Mucosa of descending colon (tissue), 3 donors: Measurements from ENCODE around the gene FBXL22. TPM values are rescaled to one million over a fixed set of nuclear protein-coding genes. Genes with fewer than 3 reads are reported as not detected.

Experiments used
- ATAC-seq: fragments of 200-7000 bp; cut with Tn5 transposase; one replicate; pipeline ENCODE4 v1.9.1; 2020; ENCODE audit warnings: mild to moderate bottlenecking, moderate library complexity
- DNase-seq, 3 donors: peaks; one replicate each; pipeline ENCODE4 v3.0.0-alpha.2; 2020
- H3K36me3 ChIP-seq: fragments of 200-600 bp; one replicate; pipeline ENCODE4 v1.8.0; 2021; ENCODE audit warnings: low read depth, mild to moderate bottlenecking
- H3K4me1 ChIP-seq: fragments of 200-600 bp; one replicate; pipeline ENCODE4 v1.8.0; 2021; ENCODE audit warnings: low read depth, mild to moderate bottlenecking
- H3K4me3 ChIP-seq: fragments of 200-600 bp; one replicate; pipeline ENCODE4 v1.8.0; 2021; ENCODE audit warnings: mild to moderate bottlenecking
- H3K9me3 ChIP-seq: fragments of 200-600 bp; one replicate; pipeline ENCODE4 v1.8.0; 2021; ENCODE audit warnings: mild to moderate bottlenecking
- intact Hi-C, 2 donors: fragments of 100-400 bp; cut with DNase I in 1 of 2; cut with micrococcal nuclease in 1 of 2; formaldehyde crosslinking; loops; one replicate each; pipeline versions ENCODE4 v1.11.0 to v1.11.1; 2022; cut with DNase I, micrococcal nuclease
- total RNA-seq, 3 donors: library from RNA; stranded (reverse); fragmentation: NEBNext Ultra II Directional in 2 of 3; extraction: Animal tissue kit (Norgen Biotek cat#: 25700) in 2 of 3; gene quantifications; one replicate each; pipeline versions ENCODE4 v1.2.1 to v1.2.4, GENCODE V29; 2021 to 2023
- TF ChIP-seq, protein P1 (sequence below): fragments of 200-600 bp; IDR thresholded peaks from one replicate; pipeline ENCODE4 v1.8.0; 2022; ENCODE audit warnings: antibody characterized with exemption, mild to moderate bottlenecking
- donor health status: DM: no; HTN: no; CAD: no; lungs with moderate emphysema.
- donor health status: DM: no; HTN: no; CAD: no.
- donor health status: DM: no; HTN: yes; CAD: no.

The FBXL22 gene
- total RNA-seq, 3 donors from 2014 or later, result 4.2 to 37.5 (median 5.1) TPM

DNA sequence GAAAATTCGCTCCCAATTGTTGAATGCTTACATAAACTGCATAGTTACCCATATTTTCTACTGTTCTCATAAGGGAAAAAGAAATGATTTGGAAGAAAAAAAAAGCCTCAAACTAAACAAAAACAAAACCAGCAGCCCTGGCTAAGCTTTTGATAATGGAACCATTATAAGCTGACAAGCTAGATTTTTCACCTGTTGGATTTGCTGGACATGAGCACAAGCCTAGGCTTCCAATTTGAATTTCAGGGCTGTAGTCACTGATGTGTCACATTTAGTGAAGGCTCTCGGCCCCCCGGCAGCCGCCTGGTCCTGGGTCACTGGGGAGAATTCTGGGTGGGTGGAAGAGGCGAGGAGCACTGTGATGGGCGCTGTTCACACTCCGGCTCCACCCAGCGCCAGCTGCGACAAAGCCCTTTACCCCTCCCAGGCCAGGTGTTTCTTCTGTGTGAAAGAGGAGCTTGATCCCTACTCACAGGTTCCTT is 4.6 kb downstream of the FBXL22 start:
- peak; percentile 78 to 80 (median 80) for DNase-seq
- intact Hi-C loops, result no loop called here
- peak; percentile 36 for ATAC-seq
- TF ChIP-seq, protein P1, sequence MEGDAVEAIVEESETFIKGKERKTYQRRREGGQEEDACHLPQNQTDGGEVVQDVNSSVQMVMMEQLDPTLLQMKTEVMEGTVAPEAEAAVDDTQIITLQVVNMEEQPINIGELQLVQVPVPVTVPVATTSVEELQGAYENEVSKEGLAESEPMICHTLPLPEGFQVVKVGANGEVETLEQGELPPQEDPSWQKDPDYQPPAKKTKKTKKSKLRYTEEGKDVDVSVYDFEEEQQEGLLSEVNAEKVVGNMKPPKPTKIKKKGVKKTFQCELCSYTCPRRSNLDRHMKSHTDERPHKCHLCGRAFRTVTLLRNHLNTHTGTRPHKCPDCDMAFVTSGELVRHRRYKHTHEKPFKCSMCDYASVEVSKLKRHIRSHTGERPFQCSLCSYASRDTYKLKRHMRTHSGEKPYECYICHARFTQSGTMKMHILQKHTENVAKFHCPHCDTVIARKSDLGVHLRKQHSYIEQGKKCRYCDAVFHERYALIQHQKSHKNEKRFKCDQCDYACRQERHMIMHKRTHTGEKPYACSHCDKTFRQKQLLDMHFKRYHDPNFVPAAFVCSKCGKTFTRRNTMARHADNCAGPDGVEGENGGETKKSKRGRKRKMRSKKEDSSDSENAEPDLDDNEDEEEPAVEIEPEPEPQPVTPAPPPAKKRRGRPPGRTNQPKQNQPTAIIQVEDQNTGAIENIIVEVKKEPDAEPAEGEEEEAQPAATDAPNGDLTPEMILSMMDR, result no peak
- H3K36me3 ChIP-seq, result no peaks in the 10 kb centered on the region
- peaks cover 28% of the 10 kb centered on the region for H3K4me1 ChIP-seq
- H3K9me3 ChIP-seq, result no peaks in the 10 kb centered on the region
- peak overlapping the region; percentile 39 for H3K4me3 ChIP-seq

DNA sequence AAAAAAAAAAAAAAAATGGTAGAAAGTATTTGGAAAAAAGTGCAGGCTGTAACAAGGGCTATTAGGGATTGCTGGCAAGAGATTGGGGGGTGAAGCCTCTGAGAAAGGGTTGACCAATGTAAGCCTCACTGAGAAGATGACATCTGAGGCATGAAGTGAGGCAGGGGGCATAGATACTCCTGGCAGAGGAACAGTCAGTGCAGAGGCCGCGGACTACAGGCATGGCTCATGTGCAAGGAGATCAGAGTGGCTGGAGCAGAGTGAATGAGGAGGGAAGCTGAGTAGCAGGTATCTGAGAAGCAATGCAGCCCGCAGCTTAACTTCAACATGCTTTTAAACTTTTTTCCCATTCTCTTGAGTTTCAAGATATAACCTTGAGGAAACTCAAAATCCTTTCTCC is 5.4 kb downstream of the FBXL22 start:
- peaks cover 20% of the 10 kb centered on the region for H3K4me1 ChIP-seq
- DNase-seq (no peak), ATAC-seq (no peak)
- TF ChIP-seq, protein P1, result no peak
- H3K9me3 ChIP-seq, result no peaks in the 10 kb centered on the region
- H3K4me3 ChIP-seq, result no peak overlapping the region
- intact Hi-C loops, result no loop called here
- no peaks in the 10 kb centered on the region for H3K36me3 ChIP-seq

DNA sequence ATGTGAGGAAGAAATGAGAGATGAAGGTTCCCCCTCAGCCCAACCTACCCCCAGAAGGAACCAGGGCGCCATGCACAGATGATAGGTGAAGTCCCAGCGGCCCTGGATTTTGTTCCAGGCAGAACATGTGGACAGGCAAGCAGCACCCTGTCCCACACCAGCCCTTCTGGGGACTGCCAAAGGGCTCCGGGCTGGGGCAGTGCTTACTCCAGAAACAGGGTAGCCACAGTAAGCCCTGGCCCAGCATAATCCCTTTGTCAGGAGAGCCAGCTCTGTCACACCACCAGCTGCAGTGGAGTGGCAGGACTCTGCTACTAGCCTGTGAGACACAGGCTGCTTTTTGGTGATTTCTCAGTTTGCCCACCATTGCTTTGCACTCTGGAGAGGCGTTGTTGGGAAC is 6.3 kb downstream of the FBXL22 start:
- Histone ChIP-seq H3K9me3 (no peaks in the 10 kb centered on the region), H3K4me1 (peaks cover 10% of the 10 kb centered on the region), H3K4me3 (no peak overlapping the region), H3K36me3 (no peaks in the 10 kb centered on the region)
- TF ChIP-seq, protein P1, result no peak
- DNase-seq (no peak), ATAC-seq (no peak)
- intact Hi-C loops, result no loop called here

DNA sequence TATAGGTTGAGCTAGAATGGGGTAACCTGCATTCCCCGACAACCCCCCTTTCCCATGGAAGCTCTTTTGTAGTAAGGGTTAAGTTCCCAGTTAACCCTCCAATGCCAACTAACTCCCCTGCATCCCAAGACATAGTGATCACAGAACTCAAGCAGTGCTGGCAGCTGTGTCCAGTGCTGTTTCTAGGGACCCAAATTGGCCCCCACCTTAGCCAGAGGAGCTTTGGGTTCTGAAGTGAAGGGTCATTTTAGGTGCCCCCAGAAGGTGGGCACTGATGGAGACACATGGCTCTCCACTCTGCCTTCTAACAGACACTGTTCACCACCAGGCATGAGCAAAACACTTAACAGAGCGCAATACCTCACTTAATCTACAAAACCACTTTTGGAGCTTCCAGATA is 7.1 kb downstream of the FBXL22 start:
- intact Hi-C loops, result no loop called here

DNA sequence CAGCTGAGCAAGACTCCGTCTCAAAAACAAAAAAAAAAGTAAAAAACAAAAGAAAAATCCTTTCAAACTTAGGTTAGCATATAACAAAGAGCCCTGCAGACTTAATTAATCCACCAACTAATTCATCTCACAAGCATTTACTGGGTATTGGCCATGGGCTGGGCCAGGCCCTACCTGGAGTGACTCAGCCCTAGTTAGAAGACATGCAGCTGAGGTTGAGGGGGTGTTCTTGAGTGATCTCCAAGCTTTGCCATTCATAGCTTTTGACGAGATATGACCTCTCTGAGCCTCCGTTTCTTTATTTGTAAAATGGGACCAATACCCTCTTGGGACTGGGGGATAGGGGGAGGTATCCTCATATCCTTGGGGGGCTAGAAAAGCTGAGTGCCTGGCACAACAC is 7.8 kb downstream of the FBXL22 start:
- TF ChIP-seq, protein P1, result no peak
- intact Hi-C loops, result no loop called here
- DNase-seq, result no peak

More for the DNA sequence above, 7.1 kb downstream of the FBXL22 start:
- Histone ChIP-seq H3K36me3 (no peaks in the 10 kb centered on the region), H3K4me1 (peaks cover 3% of the 10 kb centered on the region), H3K4me3 (no peak overlapping the region), H3K9me3 (no peaks in the 10 kb centered on the region)
- DNase-seq (no peak), ATAC-seq (no peak)
- TF ChIP-seq, protein P1, result no peak

DNA sequence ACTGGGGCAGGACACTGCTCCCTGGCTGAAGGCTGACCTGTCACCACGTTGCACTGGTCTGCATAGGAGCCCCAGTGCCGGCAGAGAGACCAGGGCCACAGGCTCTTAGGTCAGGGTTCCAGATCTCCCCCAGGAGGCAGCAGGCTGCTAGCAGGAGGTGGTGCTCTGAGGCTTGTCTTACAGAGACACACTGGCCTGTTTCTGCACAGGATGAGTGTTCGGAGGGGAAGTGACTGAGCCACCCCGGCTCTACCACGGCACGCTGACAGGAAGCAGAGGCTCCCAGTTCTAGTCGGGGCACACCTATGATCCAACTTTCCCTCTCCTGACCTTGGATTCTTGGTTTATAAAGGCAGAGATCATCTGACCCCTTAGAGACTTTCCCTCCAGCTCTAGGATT is 8.6 kb downstream of the FBXL22 start:
- Histone ChIP-seq H3K36me3 (no peaks in the 10 kb centered on the region), H3K4me3 (no peak overlapping the region), H3K4me1 (peaks cover 9% of the 10 kb centered on the region), H3K9me3 (no peaks in the 10 kb centered on the region)
- peak; percentile 12 for ATAC-seq
- TF ChIP-seq, protein P1, result no peak
- peak in 2 of 3 donors; percentile 38 to 64 for DNase-seq
- intact Hi-C loops, result no loop called here

More for the DNA sequence above, 7.8 kb downstream of the FBXL22 start:
- H3K4me3 ChIP-seq, result no peak overlapping the region
- peaks cover 3% of the 10 kb centered on the region for H3K4me1 ChIP-seq
- ATAC-seq, result no peak
- no peaks in the 10 kb centered on the region for H3K36me3 ChIP-seq
- H3K9me3 ChIP-seq, result no peaks in the 10 kb centered on the region
